Gastrocnemius medialis (tissue), 4 donors: ENCODE data around the gene ATF2. TPM values are rescaled to one million over a fixed set of nuclear protein-coding genes. Genes with fewer than 3 reads are reported as not detected.

ENCODE experiments used
- ATAC-seq, 2 donors: fragments of 150-250 bp; one replicate each; pipeline ENCODE4 v1.9.1; 2016
- DNase-seq, 2 donors: peaks; one replicate each; pipeline ENCODE4 v3.0.0-alpha.2; 2019
- H3K27ac ChIP-seq, 4 donors: fragments of 200-600 bp; sonication (generic); 1 replicate in 1 of 4; 2 replicates in 3 of 4; pipeline ENCODE4 v1.5.1; 2016 to 2018; ENCODE audit warnings: mild to moderate bottlenecking in 2 of 4, moderate library complexity in 1 of 4
- H3K27me3 ChIP-seq, 3 donors: fragments of 200-600 bp; sonication (generic) in 2 of 3; 1 replicate in 1 of 3; 2 replicates in 2 of 3; pipeline versions ENCODE4 v1.5.1 to v1.6.0; 2016 to 2019; ENCODE audit warnings: mild to moderate bottlenecking in 1 of 3, moderate library complexity in 1 of 3
- H3K36me3 ChIP-seq, 2 donors: fragments of 200-600 bp; sonication (generic) in 1 of 2; one replicate each; pipeline ENCODE4 v1.5.1; 2017 to 2018
- H3K4me1 ChIP-seq, 2 donors: fragments of 200-600 bp; sonication (generic) in 1 of 2; one replicate each; pipeline ENCODE4 v1.5.1; 2016 to 2017; ENCODE audit warnings: mild to moderate bottlenecking in 2 of 2
- H3K4me3 ChIP-seq, 4 donors: fragments of 200-600 bp; sonication (generic) in 3 of 4; 1 replicate in 1 of 4; 2 replicates in 3 of 4; pipeline ENCODE4 v1.5.1; 2016 to 2019; ENCODE audit warnings: mild to moderate bottlenecking in 2 of 4
- H3K9me3 ChIP-seq, 3 donors: fragments of 200-600 bp; sonication (generic) in 2 of 3; 1 replicate in 1 of 3; 2 replicates in 2 of 3; pipeline ENCODE4 v1.5.1; 2016 to 2019
- CTCF ChIP-seq, 5 experiments: fragments of 450-650 bp in 3 of 5; fragments of 200-600 bp in 2 of 5; sonication (generic) in 2 of 5; IDR thresholded peaks in 4 of 5; conservative IDR thresholded peaks in 1 of 5; 1 replicate in 4 of 5; 2 replicates in 1 of 5; pipeline ENCODE4 v1.5.1; 2016 to 2019; ENCODE audit warnings: antibody characterized with exemption in 5 of 5, mild to moderate bottlenecking in 3 of 5, moderate library complexity in 3 of 5
- POLR2A ChIP-seq, 2 donors: fragments of 450-650 bp; IDR thresholded peaks; one replicate each; pipeline ENCODE4 v1.6.1; 2017; ENCODE audit warnings: antibody characterized with exemption in 2 of 2, mild to moderate bottlenecking in 2 of 2, moderate library complexity in 2 of 2
- in situ Hi-C, 4 donors: fragments of 200-750 bp; cut with MboI; loops; one replicate each; pipeline versions ENCODE4 v1.15.0 to v1.8.0; 2017; ENCODE audit warnings: low sequenced_read_pairs in 4 of 4
- intact Hi-C: fragments of 100-400 bp; cut with DNase I; formaldehyde crosslinking; loops from one replicate; pipeline ENCODE4 v1.15.1; 2023; ENCODE audit warnings: low total_unique reads
- total RNA-seq, 4 donors: library from RNA; depleted of rRNA; stranded (reverse); fragments of >200 nt; gene quantifications; one replicate each; pipeline versions ENCODE4 v1.1.0 to v1.2.3, GENCODE V29; 2016

ATF2 gene
- total RNA-seq, 4 donors from 2014 or later, result 19.5 to 28.1 (median 20.9) TPM

DNA sequence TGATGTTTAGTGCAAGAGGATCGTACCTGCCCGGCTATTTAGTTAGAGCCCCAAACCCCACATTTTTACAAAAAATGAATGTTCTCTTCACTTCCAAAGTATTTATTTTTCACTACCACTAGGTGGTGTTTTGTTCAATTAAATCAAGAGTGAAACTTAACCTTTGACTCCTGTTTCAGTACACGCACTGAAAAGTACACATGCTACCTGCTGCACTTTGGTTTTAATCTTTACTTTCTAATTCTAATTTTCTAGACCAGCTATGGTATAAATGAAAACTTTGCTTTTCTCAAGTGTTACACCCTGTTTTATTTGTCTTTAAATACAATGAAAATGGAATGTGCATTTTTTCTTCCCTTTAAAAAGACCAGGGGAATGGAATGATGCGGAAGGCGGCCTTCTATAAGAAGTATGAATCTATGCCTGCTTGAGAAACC is 131.4 kb downstream of the ATF2 start:
- H3K9me3 ChIP-seq, result no peaks in the 10 kb centered on the region
- in situ Hi-C loops, result no loop called here

DNA sequence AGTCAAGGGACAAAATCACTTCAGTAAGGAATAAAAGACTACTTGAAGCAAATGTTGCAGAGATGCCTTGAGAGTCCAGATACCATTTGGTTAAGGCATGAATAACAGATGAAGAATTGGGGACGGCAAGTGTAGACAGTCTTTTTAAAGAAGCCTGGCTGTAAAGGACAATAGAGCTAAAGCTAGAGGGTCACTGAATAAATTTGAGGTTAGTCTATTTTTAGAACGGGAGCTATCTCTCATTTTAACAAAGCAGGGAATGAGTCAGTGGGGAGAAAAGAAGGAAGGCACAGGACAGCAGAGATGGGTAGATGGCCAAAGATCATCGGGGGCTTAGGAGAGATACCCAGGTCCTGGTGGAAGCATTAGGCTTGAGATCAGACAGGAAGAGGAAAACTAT is 132.2 kb downstream of the ATF2 start:
- no peaks in the 10 kb centered on the region for H3K9me3 ChIP-seq
- no peaks in the 10 kb centered on the region for H3K4me1 ChIP-seq
- TF ChIP-seq POLR2A (IDR thresholded peaks at IDR 0.05), result no peak
- no peak for TF ChIP-seq CTCF (IDR thresholded peaks at IDR 0.05 in 4 of 5, conservative IDR thresholded peaks at IDR 0.05 in 1 of 5)
- no peak overlapping the region for H3K4me3 ChIP-seq
- intact Hi-C loops, result no loop called here
- no peaks in the 10 kb centered on the region for H3K27me3 ChIP-seq
- H3K36me3 ChIP-seq, result no peaks in the 10 kb centered on the region
- no peak for DNase-seq
- no peak for ATAC-seq
- in situ Hi-C loops, result no loop called here
- no peak overlapping the region for H3K27ac ChIP-seq

More for the DNA sequence above, 131.4 kb downstream of the ATF2 start:
- intact Hi-C loops, result no loop called here
- H3K4me1 ChIP-seq, result no peaks in the 10 kb centered on the region
- ATAC-seq (no peak), DNase-seq (no peak)
- TF ChIP-seq CTCF (IDR thresholded peaks at IDR 0.05 in 4 of 5, conservative IDR thresholded peaks at IDR 0.05 in 1 of 5) (peak in 4 of 5 experiments; percentile 19 to 44 (median 24)), POLR2A (IDR thresholded peaks at IDR 0.05) (no peak)
- H3K4me3 ChIP-seq, result no peak overlapping the region
- no peak overlapping the region for H3K27ac ChIP-seq
- no peaks in the 10 kb centered on the region for H3K36me3 ChIP-seq
- no peaks in the 10 kb centered on the region for H3K27me3 ChIP-seq

DNA sequence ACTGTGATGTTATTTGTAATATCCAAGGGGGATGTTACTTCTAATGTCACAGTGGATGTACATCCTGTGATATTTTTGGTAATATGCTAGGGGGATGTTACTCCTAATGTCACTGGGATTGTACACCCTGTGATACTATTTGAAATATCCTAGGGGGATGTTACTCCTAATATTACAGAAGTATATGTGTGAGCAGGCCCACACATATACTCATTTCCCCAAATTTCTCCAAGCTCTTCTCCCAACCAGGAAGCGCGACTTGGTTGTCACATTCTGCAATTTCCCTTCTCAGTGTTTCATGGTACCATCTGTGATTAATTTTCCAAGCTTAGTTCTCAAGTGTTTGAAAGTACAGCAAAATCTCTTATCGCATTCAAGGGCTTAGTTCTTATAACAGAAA is 133.3 kb downstream of the ATF2 start:
- Histone ChIP-seq H3K27me3 (no peaks in the 10 kb centered on the region), H3K36me3 (no peaks in the 10 kb centered on the region), H3K4me3 (no peak overlapping the region), H3K9me3 (no peaks in the 10 kb centered on the region), H3K4me1 (no peaks in the 10 kb centered on the region), H3K27ac (no peak overlapping the region)
- TF ChIP-seq POLR2A (IDR thresholded peaks at IDR 0.05) (no peak), CTCF (IDR thresholded peaks at IDR 0.05 in 4 of 5, conservative IDR thresholded peaks at IDR 0.05 in 1 of 5) (no peak)
- intact Hi-C loops, result no loop called here
- DNase-seq (no peak), ATAC-seq (no peak)
- in situ Hi-C loops, result no loop called here

DNA sequence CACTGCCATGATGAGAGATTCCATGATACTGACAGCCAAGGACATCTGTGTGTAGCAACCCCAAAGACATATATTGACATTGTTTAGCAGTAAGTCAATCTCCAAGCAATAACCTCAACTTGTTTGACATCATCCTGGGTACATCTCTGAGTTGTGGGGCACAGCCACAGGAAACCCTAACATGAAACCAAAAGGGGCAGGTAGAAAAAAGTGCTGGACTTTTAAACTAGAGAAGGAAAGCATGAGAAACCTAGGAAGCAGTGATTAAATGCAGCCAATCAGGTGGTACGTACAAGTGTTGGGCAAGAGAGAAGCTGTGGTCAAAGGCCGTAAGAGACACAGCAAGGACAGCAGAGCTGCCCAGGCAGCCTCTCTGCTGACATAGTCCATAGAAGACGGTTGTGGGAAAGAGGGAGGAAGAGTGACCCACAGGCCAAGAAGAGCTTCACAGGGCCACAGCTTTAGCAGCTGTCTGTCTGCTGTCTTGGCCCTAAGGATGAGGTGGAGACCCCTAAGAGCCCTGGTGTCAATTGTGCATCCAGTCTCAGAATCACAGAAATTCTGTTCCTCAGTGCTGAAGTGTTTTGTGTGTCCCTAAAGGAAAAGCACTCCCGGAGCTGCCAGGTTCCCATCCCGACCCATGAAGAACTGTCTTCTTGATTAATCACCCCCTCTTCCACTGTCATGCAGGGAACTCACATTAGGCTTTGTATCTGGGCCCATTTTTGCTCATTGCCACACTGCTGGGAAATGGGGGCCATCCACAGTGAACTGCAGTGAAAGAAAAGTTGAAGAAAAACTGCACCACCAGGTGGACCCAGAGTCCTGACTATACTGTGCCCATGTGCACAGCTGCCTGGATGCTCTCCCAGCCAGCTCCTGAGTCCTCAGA is 137.4 kb downstream of the ATF2 start:
- no peak overlapping the region for H3K4me3 ChIP-seq
- H3K27me3 ChIP-seq, result no peaks in the 10 kb centered on the region
- TF ChIP-seq POLR2A (IDR thresholded peaks at IDR 0.05), result no peak
- TF ChIP-seq CTCF (IDR thresholded peaks at IDR 0.05 in 4 of 5, conservative IDR thresholded peaks at IDR 0.05 in 1 of 5), result peak in 1 of 5 experiments; percentile 31
- H3K27ac ChIP-seq, result no peak overlapping the region
- H3K36me3 ChIP-seq, result no peaks in the 10 kb centered on the region
- DNase-seq (peak in 1 of 2 donors; percentile 18), ATAC-seq (no peak)
- H3K4me1 ChIP-seq, result peaks cover 4 to 13% of the 10 kb centered on the region in 2 donors
- in situ Hi-C loops, result no loop called here
- intact Hi-C loops, result no loop called here
- no peaks in the 10 kb centered on the region for H3K9me3 ChIP-seq
